Activated CD4-positive, alpha-beta T cell treated with anti-CD3 and anti-CD28 coated beads for 1 hour (primary cell): ENCODE data around the gene NCF1.
"Not testable (repeated sequence)": the region's sequence is repeated elsewhere in the genome, so short reads cannot be mapped to it uniquely, and the experiment has no call there.

Source experiments
- DNase-seq: peaks from one replicate; pipeline ENCODE4 v3.0.0-alpha.2; 2020

NCF1 gene

GRCh38 chr7:74788369-74789150 lies 14.7 kb downstream of the NCF1 start:
- DNase-seq: peak; percentile 94

- DNase-seq: not testable (repeated sequence)
Measured at GRCh38 chr7:74789200-74789736, 15.5 kb downstream of the NCF1 start.

- not testable (repeated sequence) for DNase-seq
Measured at GRCh38 chr7:74797848-74798622, 24.2 kb downstream of the NCF1 start.

- DNase-seq: not testable (repeated sequence)
Measured at GRCh38 chr7:74798644-74799043, 24.8 kb downstream of the NCF1 start.

GRCh38 chr7:74815882-74816281 lies 42.1 kb downstream of the NCF1 start:
- DNase-seq: not testable (repeated sequence)

GRCh38 chr7:74820146-74820805 lies 46.5 kb downstream of the NCF1 start:
- not testable (repeated sequence) for DNase-seq

GRCh38 chr7:74821259-74821658 lies 47.4 kb downstream of the NCF1 start:
- not testable (repeated sequence) for DNase-seq

- not testable (repeated sequence) for DNase-seq
Measured at GRCh38 chr7:74829959-74830358, 56.1 kb downstream of the NCF1 start.

- DNase-seq: not testable (repeated sequence)
Measured at GRCh38 chr7:74830411-74830810, 56.6 kb downstream of the NCF1 start.
